Sigmoid colon (tissue), 3 donors: ENCODE data around the gene RIMBP2.

ENCODE experiments used
- POLR2A ChIP-seq, 2 donors: fragments of 450-650 bp; IDR thresholded peaks; one replicate each; pipeline ENCODE4 v1.6.1; 2016; ENCODE audit warnings: antibody characterized with exemption in 2 of 2, mild to moderate bottlenecking in 2 of 2, moderate library complexity in 2 of 2
- TF ChIP-seq, protein P1 (sequence below), 4 experiments: fragments of 450-650 bp in 3 of 4; fragments of 200-600 bp in 1 of 4; IDR thresholded peaks; one replicate each; pipeline ENCODE4 v1.5.1; 2016 to 2019; ENCODE audit warnings: antibody characterized with exemption in 4 of 4, mild to moderate bottlenecking in 3 of 4, moderate library complexity in 2 of 4

DNA sequence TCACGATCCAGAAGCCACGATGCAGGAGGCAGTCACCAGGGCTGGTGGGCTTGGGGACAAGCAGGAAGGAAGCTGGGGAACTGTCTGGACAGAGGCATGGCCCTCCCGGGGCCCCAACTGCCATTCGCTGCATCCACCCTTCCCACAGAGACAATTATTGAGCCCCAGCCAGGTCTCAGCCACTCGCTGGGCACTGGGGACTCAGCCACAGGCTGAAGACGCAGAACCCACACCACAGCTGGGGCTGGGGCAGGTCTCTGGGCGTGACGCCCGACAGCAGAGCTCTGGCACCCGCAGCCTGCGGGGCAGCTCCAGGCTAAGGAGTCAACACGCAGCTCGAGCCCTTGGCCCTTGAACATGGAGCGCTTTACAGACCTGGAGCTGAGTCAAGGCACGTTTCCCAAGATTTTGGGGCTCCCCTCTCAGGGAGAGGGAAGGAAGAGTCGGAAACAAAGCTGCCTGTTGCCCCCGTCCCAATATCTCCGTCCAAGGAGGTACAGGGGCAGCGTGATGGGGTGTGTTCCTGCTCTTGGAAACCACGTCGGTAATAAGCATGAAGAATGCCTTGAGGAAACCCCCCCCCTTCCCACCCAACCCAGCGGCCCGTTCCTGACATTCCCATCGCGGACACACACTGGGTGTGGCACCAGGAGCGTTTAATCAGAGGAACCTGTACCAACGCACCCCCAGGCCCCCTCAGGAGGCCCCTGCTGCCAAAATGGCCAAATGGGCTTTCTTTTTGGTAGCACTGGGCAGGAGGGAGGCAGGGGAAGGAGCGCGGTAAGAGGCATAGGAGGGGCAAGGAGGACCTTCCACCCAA lies 6.7 kb downstream of the RIMBP2 start:
- TF ChIP-seq POLR2A (IDR thresholded peaks at IDR 0.05) = no peak
- TF ChIP-seq, protein P1, sequence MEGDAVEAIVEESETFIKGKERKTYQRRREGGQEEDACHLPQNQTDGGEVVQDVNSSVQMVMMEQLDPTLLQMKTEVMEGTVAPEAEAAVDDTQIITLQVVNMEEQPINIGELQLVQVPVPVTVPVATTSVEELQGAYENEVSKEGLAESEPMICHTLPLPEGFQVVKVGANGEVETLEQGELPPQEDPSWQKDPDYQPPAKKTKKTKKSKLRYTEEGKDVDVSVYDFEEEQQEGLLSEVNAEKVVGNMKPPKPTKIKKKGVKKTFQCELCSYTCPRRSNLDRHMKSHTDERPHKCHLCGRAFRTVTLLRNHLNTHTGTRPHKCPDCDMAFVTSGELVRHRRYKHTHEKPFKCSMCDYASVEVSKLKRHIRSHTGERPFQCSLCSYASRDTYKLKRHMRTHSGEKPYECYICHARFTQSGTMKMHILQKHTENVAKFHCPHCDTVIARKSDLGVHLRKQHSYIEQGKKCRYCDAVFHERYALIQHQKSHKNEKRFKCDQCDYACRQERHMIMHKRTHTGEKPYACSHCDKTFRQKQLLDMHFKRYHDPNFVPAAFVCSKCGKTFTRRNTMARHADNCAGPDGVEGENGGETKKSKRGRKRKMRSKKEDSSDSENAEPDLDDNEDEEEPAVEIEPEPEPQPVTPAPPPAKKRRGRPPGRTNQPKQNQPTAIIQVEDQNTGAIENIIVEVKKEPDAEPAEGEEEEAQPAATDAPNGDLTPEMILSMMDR (IDR thresholded peaks at IDR 0.05) = no peak
